Activated CD8-positive, alpha-beta T cell treated with anti-CD3 and anti-CD28 coated beads for 36 hours (primary cell): ENCODE results near the gene CCDC12. TPM values are rescaled to one million over a fixed set of nuclear protein-coding genes. Genes with fewer than 3 reads are reported as not detected.

Experiments
- ATAC-seq: fragments of 200-7000 bp; cut with Tn5 transposase; one replicate; pipeline ENCODE4 v1.10.0; 2021; ENCODE audit warnings: mild to moderate bottlenecking, moderate library complexity
- CTCF ChIA-PET: fragments of 350-600 bp; sonication (Branson Sonifier 250); formaldehyde crosslinking; loops from one replicate; lab custom pipeline; 2021; ENCODE audit warnings: antibody characterized with exemption; lab: Charles Lee
- POLR2A ChIA-PET: fragments of 350-600 bp; sonication (Branson Sonifier 250); formaldehyde crosslinking; loops from one replicate; lab custom pipeline; 2021; ENCODE audit warnings: antibody characterized with exemption; lab: Charles Lee
- DNase-seq: peaks from one replicate; pipeline ENCODE4 v3.0.0-alpha.2; 2020
- H3K27ac Mint-ChIP-seq: one replicate; pipeline ENCODE4 v1.8.0; 2021; ENCODE audit warnings: mild to moderate bottlenecking, mixed read lengths
- H3K27me3 Mint-ChIP-seq: one replicate; pipeline ENCODE4 v1.8.0; 2021; ENCODE audit warnings: mixed read lengths
- H3K36me3 Mint-ChIP-seq: one replicate; pipeline ENCODE4 v1.8.0; 2021; ENCODE audit warnings: low read depth, mixed read lengths
- H3K4me1 Mint-ChIP-seq: one replicate; pipeline ENCODE4 v1.8.0; 2021; ENCODE audit warnings: low read depth, mixed read lengths
- H3K4me3 Mint-ChIP-seq: one replicate; pipeline ENCODE4 v1.8.0; 2021; ENCODE audit warnings: mild to moderate bottlenecking, moderate library complexity, mixed read lengths
- H3K9me3 Mint-ChIP-seq: one replicate; pipeline ENCODE4 v1.8.0; 2021; ENCODE audit warnings: mixed read lengths
- intact Hi-C: fragments of 100-400 bp; cut with micrococcal nuclease; formaldehyde crosslinking; loops from one replicate; pipeline ENCODE4 v1.10.0; 2022
- total RNA-seq, 2 experiments: library from RNA; stranded (reverse); gene quantifications; one replicate each; pipeline ENCODE4 v1.2.3, GENCODE V29; 2021
- TF ChIP-seq, protein P1 (sequence below): fragments of 200-600 bp; IDR thresholded peaks from one replicate; pipeline ENCODE4 v1.8.0; 2022; ENCODE audit warnings: antibody characterized with exemption, mild to moderate bottlenecking

Gene CCDC12
- total RNA-seq, 2 experiments from 2014 or later, result 51.2 to 51.6 TPM

DNA sequence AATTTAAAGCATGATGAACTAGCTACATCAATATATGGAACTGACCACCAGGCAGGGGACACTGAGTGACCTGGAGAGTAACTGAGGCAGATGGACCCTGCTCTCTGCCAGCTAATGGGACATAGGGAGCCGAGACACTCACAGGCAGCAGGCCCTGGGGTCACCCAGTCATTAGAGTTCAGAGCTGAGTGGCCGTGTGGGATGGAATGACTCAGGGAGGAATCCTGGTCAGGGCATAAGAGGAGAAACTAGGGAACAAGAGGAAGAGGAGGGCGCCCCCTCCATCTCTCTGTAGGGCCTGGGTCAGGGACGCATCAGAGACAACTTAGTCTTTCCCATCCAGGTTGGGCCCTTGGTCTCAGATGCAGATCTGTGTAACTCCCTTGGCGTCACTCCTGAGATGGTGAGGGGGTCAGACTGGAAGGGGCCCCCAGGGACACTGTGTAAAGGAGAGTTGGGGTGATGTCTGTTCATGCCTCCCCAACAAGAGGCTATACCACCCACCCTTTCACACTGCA is 39.8 kb downstream of the CCDC12 start:
- DNase-seq, result no peak
- no peak for ATAC-seq
- H3K4me1 Mint-ChIP-seq, result peaks cover 47% of the 10 kb centered on the region
- H3K9me3 Mint-ChIP-seq, result no peaks in the 10 kb centered on the region
- no peak overlapping the region for H3K4me3 Mint-ChIP-seq
- H3K27ac Mint-ChIP-seq, result peak overlapping the region; percentile 53
- ChIA-PET POLR2A (interaction anchor here (0.9 to 2.2 kb wide), 4 partner anchors 9 to 39 kb away, joined by 3 to 6 read pairs (median 4); no protein-coding TSS in a partner anchor), CTCF (interaction anchor here (2.2 to 4.4 kb wide), 2 partner anchors 13 to 27 kb away, joined by 6 to 24 read pairs; no protein-coding TSS in a partner anchor)
- H3K27me3 Mint-ChIP-seq, result no peaks in the 10 kb centered on the region
- intact Hi-C loops, result no loop called here
- TF ChIP-seq, protein P1, sequence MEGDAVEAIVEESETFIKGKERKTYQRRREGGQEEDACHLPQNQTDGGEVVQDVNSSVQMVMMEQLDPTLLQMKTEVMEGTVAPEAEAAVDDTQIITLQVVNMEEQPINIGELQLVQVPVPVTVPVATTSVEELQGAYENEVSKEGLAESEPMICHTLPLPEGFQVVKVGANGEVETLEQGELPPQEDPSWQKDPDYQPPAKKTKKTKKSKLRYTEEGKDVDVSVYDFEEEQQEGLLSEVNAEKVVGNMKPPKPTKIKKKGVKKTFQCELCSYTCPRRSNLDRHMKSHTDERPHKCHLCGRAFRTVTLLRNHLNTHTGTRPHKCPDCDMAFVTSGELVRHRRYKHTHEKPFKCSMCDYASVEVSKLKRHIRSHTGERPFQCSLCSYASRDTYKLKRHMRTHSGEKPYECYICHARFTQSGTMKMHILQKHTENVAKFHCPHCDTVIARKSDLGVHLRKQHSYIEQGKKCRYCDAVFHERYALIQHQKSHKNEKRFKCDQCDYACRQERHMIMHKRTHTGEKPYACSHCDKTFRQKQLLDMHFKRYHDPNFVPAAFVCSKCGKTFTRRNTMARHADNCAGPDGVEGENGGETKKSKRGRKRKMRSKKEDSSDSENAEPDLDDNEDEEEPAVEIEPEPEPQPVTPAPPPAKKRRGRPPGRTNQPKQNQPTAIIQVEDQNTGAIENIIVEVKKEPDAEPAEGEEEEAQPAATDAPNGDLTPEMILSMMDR, result no peak
- peaks cover 39% of the 10 kb centered on the region for H3K36me3 Mint-ChIP-seq

DNA sequence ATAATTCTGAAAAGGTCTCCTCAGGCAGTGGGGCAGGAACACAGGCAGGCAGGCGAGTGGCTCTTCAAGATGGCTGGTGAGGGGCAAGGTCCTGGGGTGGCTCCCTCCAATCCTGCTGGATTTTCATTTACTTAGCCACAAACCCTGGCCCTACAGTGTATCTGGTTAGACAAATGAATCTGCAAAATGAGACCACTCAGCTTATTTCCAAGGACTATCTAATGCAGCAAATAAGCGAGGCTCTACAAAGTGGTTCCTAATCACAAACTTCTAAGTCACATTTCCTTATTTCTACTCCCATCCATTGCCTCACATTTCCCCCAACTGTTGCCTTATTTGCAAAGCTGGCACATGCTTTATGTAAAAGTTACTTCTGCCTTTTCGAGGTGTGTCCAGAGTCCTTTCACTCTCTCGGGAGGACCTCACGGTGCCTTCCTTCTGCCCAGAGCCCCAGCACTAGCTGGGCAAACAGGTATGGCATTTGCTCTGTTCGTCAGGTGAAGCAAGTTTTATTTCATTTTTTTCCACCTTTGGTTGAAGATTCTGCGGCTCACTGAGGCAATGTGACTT is 40.5 kb downstream of the CCDC12 start:
- Mint-ChIP-seq H3K27me3 (no peaks in the 10 kb centered on the region), H3K4me3 (no peak overlapping the region), H3K4me1 (peaks cover 54% of the 10 kb centered on the region), H3K9me3 (no peaks in the 10 kb centered on the region), H3K36me3 (peaks cover 39% of the 10 kb centered on the region), H3K27ac (peak overlapping the region; percentile 36)
- ChIA-PET CTCF (interaction anchor here (2.2 to 4.4 kb wide), 2 partner anchors 12 to 27 kb away, joined by 6 to 24 read pairs; no protein-coding TSS in a partner anchor), POLR2A (interaction anchor here (0.6 to 2.2 kb wide), 8 partner anchors 8 to 223 kb away, joined by 3 to 6 read pairs (median 3); no protein-coding TSS in a partner anchor)
- DNase-seq (no peak), ATAC-seq (no peak)
- intact Hi-C loops, result no loop called here
- TF ChIP-seq, protein P1, result no peak

DNA sequence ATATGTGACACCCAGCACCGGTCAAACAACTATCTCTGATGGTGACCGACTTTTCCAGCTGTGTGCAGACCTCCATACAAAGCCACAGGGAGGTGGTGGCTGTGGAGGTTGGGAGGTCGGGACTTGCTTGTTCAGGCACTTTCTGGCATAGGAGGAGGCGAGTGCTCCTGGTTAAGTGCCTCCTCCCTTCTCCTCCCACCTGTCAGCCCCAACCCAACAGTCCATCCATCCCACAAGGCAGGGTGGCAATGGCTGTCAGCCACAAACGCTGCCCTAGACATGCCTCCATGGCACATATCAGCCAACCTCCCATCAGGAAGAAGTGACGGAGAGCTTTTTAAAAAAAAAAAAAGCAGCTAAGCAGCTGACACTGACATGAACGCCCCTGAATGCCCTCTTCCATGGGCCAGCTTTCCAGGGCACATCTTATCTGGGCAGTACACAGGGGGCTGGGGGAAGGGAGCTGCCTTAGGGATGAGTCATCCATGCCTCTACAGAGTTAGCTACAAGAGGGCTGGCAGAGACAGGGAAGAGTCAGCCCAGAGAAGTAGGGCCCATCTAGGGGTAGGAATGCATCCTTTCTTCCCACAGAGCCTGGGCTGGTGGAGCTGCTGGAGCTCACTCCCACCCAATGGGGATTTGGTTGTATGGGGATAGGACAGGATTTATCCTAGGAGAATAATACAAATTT is 41.2 kb downstream of the CCDC12 start:
- H3K27ac Mint-ChIP-seq, result peak overlapping the region; percentile 36
- TF ChIP-seq, protein P1, result no peak
- H3K36me3 Mint-ChIP-seq, result peaks cover 40% of the 10 kb centered on the region
- intact Hi-C loops, result no loop called here
- CTCF ChIA-PET, result interaction anchor here (2.2 to 4.4 kb wide), 3 partner anchors 11 to 63 kb away, joined by 6 to 24 read pairs (median 8); no protein-coding TSS in a partner anchor
- H3K9me3 Mint-ChIP-seq, result no peaks in the 10 kb centered on the region
- peaks cover 57% of the 10 kb centered on the region for H3K4me1 Mint-ChIP-seq
- no peaks in the 10 kb centered on the region for H3K27me3 Mint-ChIP-seq
- H3K4me3 Mint-ChIP-seq, result no peak overlapping the region
- POLR2A ChIA-PET, result interaction anchor here (0.6 to 2.2 kb wide), 8 partner anchors 9 to 224 kb away, joined by 3 to 6 read pairs (median 4); no protein-coding TSS in a partner anchor
- peak; percentile 29 for ATAC-seq
- no peak for DNase-seq

DNA sequence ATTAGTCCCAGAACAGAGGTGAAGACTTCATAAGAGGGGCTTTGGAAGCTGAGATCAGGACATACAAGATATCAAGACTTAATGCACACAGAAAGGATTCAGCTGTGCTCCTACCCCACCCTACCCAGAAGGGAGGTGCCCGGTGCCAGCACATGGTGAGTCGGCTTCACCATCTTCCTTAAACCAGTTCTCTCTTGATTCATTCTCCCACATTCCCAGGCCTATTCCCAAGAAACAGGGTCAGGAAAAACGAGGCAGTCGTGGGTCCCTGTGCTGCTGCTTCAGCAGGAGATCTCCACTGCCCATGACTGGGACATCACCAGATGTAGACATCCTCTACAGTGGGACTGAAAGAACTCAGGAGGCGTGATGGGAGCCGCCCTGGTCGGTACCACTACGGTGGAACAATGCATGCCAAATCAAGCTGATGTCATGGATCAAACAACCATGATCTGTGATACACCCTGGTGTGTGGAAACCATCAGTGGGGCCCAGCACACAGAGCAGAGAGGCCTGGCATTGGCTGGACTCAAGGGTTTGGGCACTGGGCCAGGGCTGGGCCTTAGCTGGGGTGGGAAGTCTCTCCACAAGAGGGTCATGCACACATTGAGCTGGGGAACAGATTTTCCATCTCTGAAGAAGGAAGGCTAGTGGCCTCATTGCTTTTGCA is 41.9 kb downstream of the CCDC12 start:
- DNase-seq (no peak), ATAC-seq (no peak)
- ChIA-PET CTCF (interaction anchor here (1.5 to 4.4 kb wide), 3 partner anchors 10 to 75 kb away, joined by 3 to 24 read pairs (median 8); no protein-coding TSS in a partner anchor), POLR2A (interaction anchor here (0.9 to 2.2 kb wide), 5 partner anchors 12 to 229 kb away, joined by 3 to 9 read pairs (median 5); no protein-coding TSS in a partner anchor)
- Mint-ChIP-seq H3K4me1 (peaks cover 59% of the 10 kb centered on the region), H3K36me3 (peaks cover 37% of the 10 kb centered on the region), H3K27me3 (no peaks in the 10 kb centered on the region), H3K27ac (no peak overlapping the region), H3K9me3 (no peaks in the 10 kb centered on the region), H3K4me3 (no peak overlapping the region)
- intact Hi-C loops, result no loop called here
- TF ChIP-seq, protein P1, result no peak
